GM23248 (cell line): ENCODE measurements around the gene SPATA9.

Experiments used
- EZH2 ChIP-seq: fragments of 200-600 bp; sonication (generic); IDR thresholded peaks from 2 replicates; pipeline ENCODE4 v1.6.1; 2018; ENCODE audit warnings: antibody characterized with exemption, mild to moderate bottlenecking; ENCODE audit not compliant: insufficient read depth, poor library complexity, severe bottlenecking
- EZH2phosphoT487 ChIP-seq: fragments of 200-600 bp; sonication (generic); IDR thresholded peaks from 2 replicates; pipeline ENCODE4 v1.6.1; 2018; ENCODE audit warnings: antibody characterized with exemption, moderate library complexity, mild to moderate bottlenecking, low read depth; ENCODE audit not compliant: insufficient read depth

GRCh38 chr5:95723632-95724369 lies 41.0 kb upstream of the SPATA9 start:
- TF ChIP-seq EZH2 (no peak), EZH2phosphoT487 (no peak)
